SK-N-SH (cell line): ENCODE measurements around the gene ALS2CL. TPM values are rescaled to one million over a fixed set of nuclear protein-coding genes. Genes with fewer than 3 reads are reported as not detected.

Source experiments
- CTCF ChIA-PET: fragments of 300-600, 350-600 bp; formaldehyde crosslinking; extraction: SDS; loops from one replicate; lab custom pipeline; 2021; lab: Yijun Ruan, JAX
- POLR2A ChIA-PET: fragments of 350-600 bp; sonication (Branson Sonifier 250); formaldehyde crosslinking; extraction: SDS; loops from one replicate; lab custom pipeline; 2020; ENCODE audit warnings: antibody characterized with exemption, inconsistent platforms; lab: Yijun Ruan, JAX
- DNase-seq: peaks from one replicate; pipeline ENCODE4 v3.0.0; 2012
- H2AFZ ChIP-seq: fragments of 200-600 bp; sonication (generic); 2 replicates; pipeline ENCODE4 v1.8.1; 2016; ENCODE audit warnings: antibody characterized with exemption, mild to moderate bottlenecking, low read depth
- H3F3A ChIP-seq: fragments of 200-600 bp; sonication (generic); replicated peaks from 2 replicates; pipeline ENCODE3; 2016; ENCODE audit warnings: antibody characterized with exemption, mild to moderate bottlenecking; ENCODE audit not compliant: insufficient read depth
- H3K27ac ChIP-seq, 2 experiments: fragments of 200-500 bp in 1 of 2; fragments of 200-600 bp in 1 of 2; sonication (Bioruptor generic) in 1 of 2; sonication (generic), shearing (Covaris generic) in 1 of 2; 2 replicates each; pipeline versions ENCODE4 v1.5.1 to v1.6.1; 2014 to 2016; ENCODE audit warnings: low read depth in 2 of 2, inconsistent platforms in 1 of 2, low read length in 1 of 2, mild to moderate bottlenecking in 1 of 2, mixed read lengths in 1 of 2
- H3K27me3 ChIP-seq: fragments of 200-600 bp; sonication (generic), shearing (Covaris generic); 2 replicates; pipeline ENCODE4 v1.6.1; 2016; ENCODE audit warnings: mixed run types; ENCODE audit not compliant: insufficient read depth
- H3K36me3 ChIP-seq, 2 experiments: fragments of 200-500 bp in 1 of 2; fragments of 200-600 bp in 1 of 2; sonication (Bioruptor generic) in 1 of 2; sonication (generic) in 1 of 2; replicated peaks in 1 of 2; 2 replicates each; pipeline versions ENCODE3 to v1.5.1; 2014 to 2016; ENCODE audit warnings: low read length in 1 of 2, mild to moderate bottlenecking in 1 of 2; ENCODE audit not compliant: insufficient read depth in 2 of 2, control insufficient read depth in 1 of 2
- H3K4me1 ChIP-seq, 2 experiments: fragments of 200-500 bp in 1 of 2; fragments of 200-600 bp in 1 of 2; sonication (Bioruptor generic) in 1 of 2; sonication (generic), shearing (Covaris generic) in 1 of 2; 2 replicates each; pipeline versions ENCODE4 v1.5.1 to v1.6.1; 2014 to 2016; ENCODE audit warnings: low read depth in 1 of 2, low read length in 1 of 2, mixed run types in 1 of 2; ENCODE audit not compliant: insufficient read depth in 2 of 2, control insufficient read depth in 1 of 2
- H3K4me2 ChIP-seq: fragments of 200-600 bp; sonication (generic), shearing (Covaris generic); 2 replicates; pipeline ENCODE4 v1.6.1; 2017; ENCODE audit warnings: mixed run types
- H3K4me3 ChIP-seq, 2 experiments: fragments of 200-500 bp in 1 of 2; fragments of 200-600 bp in 1 of 2; sonication (Bioruptor generic) in 1 of 2; sonication (generic), shearing (Covaris generic) in 1 of 2; 2 replicates each; pipeline versions ENCODE4 v1.5.1 to v1.8.1; 2014 to 2016; ENCODE audit warnings: low read depth in 2 of 2, inconsistent platforms in 1 of 2, low read length in 1 of 2, mild to moderate bottlenecking in 1 of 2, mixed read lengths in 1 of 2, moderate library complexity in 1 of 2
- H3K79me2 ChIP-seq: fragments of 200-600 bp; sonication (generic); 2 replicates; pipeline ENCODE4 v1.8.1; 2017; ENCODE audit warnings: mild to moderate bottlenecking; ENCODE audit not compliant: insufficient read depth
- H3K9ac ChIP-seq: fragments of 200-600 bp; sonication (generic); 2 replicates; pipeline ENCODE4 v1.6.1; 2017; ENCODE audit warnings: mixed run types
- H3K9me2 ChIP-seq: fragments of 200-600 bp; sonication (generic); 2 replicates; pipeline ENCODE4 v1.6.1; 2017; ENCODE audit warnings: mixed run types
- H3K9me3 ChIP-seq: fragments of 200-600 bp; sonication (generic); 2 replicates; pipeline ENCODE4 v1.6.1; 2017; ENCODE audit warnings: mixed run types, mild to moderate bottlenecking, moderate library complexity
- H4K20me1 ChIP-seq: fragments of 200-600 bp; sonication (generic); 2 replicates; pipeline ENCODE4 v1.6.1; 2017; ENCODE audit warnings: mild to moderate bottlenecking, mixed run types; ENCODE audit not compliant: insufficient read depth
- FOSL2 ChIP-seq: IDR thresholded peaks from 2 replicates; pipeline ENCODE4 v1.4.0; 2012; ENCODE audit warnings: low read depth, mild to moderate bottlenecking, moderate library complexity, borderline replicate concordance
- FOXJ3 ChIP-seq: sonication (generic); formaldehyde crosslinking; IDR thresholded peaks from 2 replicates; pipeline ENCODE4 v1.5.1; 2020; ENCODE audit warnings: mild to moderate bottlenecking, missing genetic modification reagents
- FOXM1 ChIP-seq: IDR thresholded peaks from 2 replicates; pipeline ENCODE4 v1.4.0; 2012; ENCODE audit warnings: low read depth, mild to moderate bottlenecking
- GABPA ChIP-seq: IDR thresholded peaks from 2 replicates; pipeline ENCODE4 v1.4.0; 2012; ENCODE audit warnings: low read depth, mild to moderate bottlenecking
- MAX ChIP-seq: IDR thresholded peaks from 2 replicates; pipeline ENCODE4 v1.4.0; 2012; ENCODE audit warnings: low read depth
- MXI1 ChIP-seq: IDR thresholded peaks from 2 replicates; pipeline ENCODE4 v1.6.1; 2012; ENCODE audit warnings: mild to moderate bottlenecking, low read depth, low read length, improper control_type of control experiment
- NFIC ChIP-seq: IDR thresholded peaks from 2 replicates; pipeline ENCODE4 v1.4.0; 2012; ENCODE audit warnings: borderline replicate concordance
- NRF1 ChIP-seq: IDR thresholded peaks from 2 replicates; pipeline ENCODE4 v1.6.1; 2012; ENCODE audit warnings: low read depth, mild to moderate bottlenecking, low read length
- PBX3 ChIP-seq: IDR thresholded peaks from 2 replicates; pipeline ENCODE4; 2012
- RAD21 ChIP-seq: IDR thresholded peaks from 2 replicates; pipeline ENCODE4 v1.6.1; 2012; ENCODE audit warnings: mild to moderate bottlenecking, low read length
- RCOR1 ChIP-seq: fragments of 150-350 bp; IDR thresholded peaks from 2 replicates; pipeline ENCODE4 v1.6.1; 2017; ENCODE audit warnings: antibody characterized with exemption, low read length
- SIN3A ChIP-seq: IDR thresholded peaks from 2 replicates; pipeline ENCODE4 v1.6.1; 2012; ENCODE audit warnings: low read depth, mild to moderate bottlenecking, low read length, moderate library complexity, borderline replicate concordance
- SMC3 ChIP-seq: IDR thresholded peaks from 2 replicates; pipeline ENCODE4 v1.6.1; 2012; ENCODE audit warnings: low read depth, low read length, improper control_type of control experiment
- TCF12 ChIP-seq: IDR thresholded peaks from 2 replicates; pipeline ENCODE4 v1.4.0; 2012
- TEAD4 ChIP-seq: IDR thresholded peaks from 2 replicates; pipeline ENCODE4 v1.4.0; 2012; ENCODE audit warnings: mild to moderate bottlenecking, borderline replicate concordance; ENCODE audit not compliant: insufficient read depth
- USF2 ChIP-seq: fragments of 150-350 bp; IDR thresholded peaks from 2 replicates; pipeline ENCODE4 v1.6.1; 2017; ENCODE audit warnings: antibody characterized with exemption, low read length, low read depth, borderline replicate concordance
- YY1 ChIP-seq: IDR thresholded peaks from 2 replicates; pipeline ENCODE4 v1.4.0; 2012; ENCODE audit warnings: low read depth, mild to moderate bottlenecking
- WGBS: methylation state at CpG from one replicate; pipeline ENCODE4 v1.1.6; 2017; ENCODE audit warnings: low lambda C conversion rate; 5-methylcytosine and 5-hydroxymethylcytosine counted together
- polyA plus RNA-seq, 3 experiments: library from polyadenylated mRNA; depleted of rRNA; stranded (reverse); fragments of >200 nt; gene quantifications; 2 replicates each; pipeline ENCODE4 v1.2.3, GENCODE V29; 2012
- TF ChIP-seq, protein P1 (sequence below): IDR thresholded peaks from 2 replicates; pipeline ENCODE4 v1.4.0; 2012; ENCODE audit warnings: low read depth, borderline replicate concordance
- TF ChIP-seq, protein P2 (sequence below): fragments of 150-350 bp; IDR thresholded peaks from 2 replicates; pipeline ENCODE4 v1.6.1; 2016; ENCODE audit warnings: mild to moderate bottlenecking, low read depth, low read length

Gene ALS2CL
- polyA plus RNA-seq, 1 of the 3 experiments (the other 2 are of a cell fraction) = 0.18 TPM

- no peak for DNase-seq
Measured at GRCh38 chr3:46690798-46691197, 2.7 kb downstream of the ALS2CL start.

GRCh38 chr3:46685446-46685845, 8.0 kb downstream of the ALS2CL start:
- ChIA-PET CTCF (interaction anchor here (1.0 kb wide), 1 partner anchor 197 kb away, joined by 3 read pairs; no protein-coding TSS in a partner anchor), POLR2A (no interaction called here)
- 33% methylated on average over 1 of the region's 9 CpGs for WGBS
- TF ChIP-seq, protein P1, sequence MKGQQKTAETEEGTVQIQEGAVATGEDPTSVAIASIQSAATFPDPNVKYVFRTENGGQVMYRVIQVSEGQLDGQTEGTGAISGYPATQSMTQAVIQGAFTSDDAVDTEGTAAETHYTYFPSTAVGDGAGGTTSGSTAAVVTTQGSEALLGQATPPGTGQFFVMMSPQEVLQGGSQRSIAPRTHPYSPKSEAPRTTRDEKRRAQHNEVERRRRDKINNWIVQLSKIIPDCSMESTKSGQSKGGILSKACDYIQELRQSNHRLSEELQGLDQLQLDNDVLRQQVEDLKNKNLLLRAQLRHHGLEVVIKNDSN = no peak
- TF ChIP-seq RAD21 (no peak), TCF12 (no peak), NRF1 (no peak), GABPA (no peak), FOXJ3 (CRISPR knock-in tag) (no peak), SMC3 (no peak), YY1 (no peak), FOSL2 (no peak), PBX3 (no peak), USF2 (no peak)
- Histone ChIP-seq H3K9me3 (no peaks in the 10 kb centered on the region), H3F3A (no peaks in the 10 kb centered on the region), H3K36me3 (no peaks in the 10 kb centered on the region), H3K4me2 (no peak overlapping the region), H3K4me1 (no peaks in the 10 kb centered on the region; a peak in 1 of 4 replicates), H3K27ac (no peak overlapping the region), H2AFZ (no peak overlapping the region), H3K9ac (no peak overlapping the region), H3K4me3 (no peak overlapping the region), H3K27me3 (no peaks in the 10 kb centered on the region), H4K20me1 (no peaks in the 10 kb centered on the region), H3K79me2 (no peaks in the 10 kb centered on the region), H3K9me2 (no peaks in the 10 kb centered on the region)
- DNase-seq = no peak

More at GRCh38 chr3:46690798-46691197, 2.7 kb downstream of the ALS2CL start:
- Histone ChIP-seq H4K20me1 (no peaks in the 10 kb centered on the region), H3K27me3 (no peaks in the 10 kb centered on the region), H2AFZ (no peak overlapping the region), H3K9me3 (no peaks in the 10 kb centered on the region), H3K9me2 (no peaks in the 10 kb centered on the region), H3K36me3 (no peaks in the 10 kb centered on the region), H3K4me2 (no peak overlapping the region), H3K4me3 (no peak overlapping the region), H3F3A (no peaks in the 10 kb centered on the region), H3K4me1 (peaks cover 0 to 11% of the 10 kb centered on the region in 2 experiments; a peak in 1 of 4 replicates), H3K27ac (no peak overlapping the region), H3K9ac (no peak overlapping the region), H3K79me2 (no peaks in the 10 kb centered on the region)
- ChIA-PET CTCF (interaction anchor here (1.0 to 5.7 kb wide), 4 partner anchors 17 to 202 kb away, joined by 3 to 42 read pairs (median 3); no protein-coding TSS in a partner anchor), POLR2A (interaction anchor here (0.6 kb wide), 1 partner anchor 10 kb away, joined by 3 read pairs; the partner anchor contains the start of gene TMIE)
- WGBS = 61% methylated on average over 4 of the region's 5 CpGs
- no peak for TF ChIP-seq SMC3
- TF ChIP-seq TEAD4 = no peak
- no peak for TF ChIP-seq FOXJ3 (CRISPR knock-in tag)
- TF ChIP-seq USF2 = no peak
- TF ChIP-seq NFIC = no peak
- no peak for TF ChIP-seq FOXM1
- TF ChIP-seq, protein P2, sequence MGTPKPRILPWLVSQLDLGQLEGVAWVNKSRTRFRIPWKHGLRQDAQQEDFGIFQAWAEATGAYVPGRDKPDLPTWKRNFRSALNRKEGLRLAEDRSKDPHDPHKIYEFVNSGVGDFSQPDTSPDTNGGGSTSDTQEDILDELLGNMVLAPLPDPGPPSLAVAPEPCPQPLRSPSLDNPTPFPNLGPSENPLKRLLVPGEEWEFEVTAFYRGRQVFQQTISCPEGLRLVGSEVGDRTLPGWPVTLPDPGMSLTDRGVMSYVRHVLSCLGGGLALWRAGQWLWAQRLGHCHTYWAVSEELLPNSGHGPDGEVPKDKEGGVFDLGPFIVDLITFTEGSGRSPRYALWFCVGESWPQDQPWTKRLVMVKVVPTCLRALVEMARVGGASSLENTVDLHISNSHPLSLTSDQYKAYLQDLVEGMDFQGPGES = no peak
- no peak for TF ChIP-seq SIN3A
- no peak for TF ChIP-seq FOSL2
- TF ChIP-seq MXI1 = no peak
- TF ChIP-seq RCOR1 = no peak
- TF ChIP-seq NRF1 = no peak
- TF ChIP-seq RAD21 = no peak
- TF ChIP-seq MAX = no peak
